HG02798 (cell line): ENCODE data around the gene UNC45A.

Experiments
- ATAC-seq: cut with Tn5 transposase; IDR thresholded peaks from one replicate; pipeline ENCODE4 v1.9.1; 2021; ENCODE audit warnings: mild to moderate bottlenecking; ENCODE audit not compliant: unreplicated experiment, poor library complexity

UNC45A gene

DNA sequence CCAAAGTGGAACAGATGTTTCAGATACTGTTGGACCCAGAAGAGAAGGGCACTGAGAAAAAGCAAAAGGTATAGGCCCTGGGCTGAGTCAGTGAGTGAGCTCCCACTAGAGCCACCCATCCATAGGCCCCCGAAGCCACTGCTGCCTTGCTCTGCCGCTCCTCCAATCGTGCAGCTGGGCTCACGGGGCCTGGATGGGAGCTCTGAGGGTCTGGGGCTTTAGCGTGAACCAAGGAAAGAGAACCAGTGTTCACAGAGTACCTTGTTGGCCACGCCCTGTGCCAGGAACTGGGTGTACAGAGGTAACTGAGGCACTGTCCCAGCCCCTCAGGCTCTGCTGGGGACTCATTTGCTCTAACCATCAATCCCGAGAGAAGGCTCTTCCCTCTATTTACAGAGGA, 4.7 kb downstream of the UNC45A start:
- no peak for ATAC-seq

DNA sequence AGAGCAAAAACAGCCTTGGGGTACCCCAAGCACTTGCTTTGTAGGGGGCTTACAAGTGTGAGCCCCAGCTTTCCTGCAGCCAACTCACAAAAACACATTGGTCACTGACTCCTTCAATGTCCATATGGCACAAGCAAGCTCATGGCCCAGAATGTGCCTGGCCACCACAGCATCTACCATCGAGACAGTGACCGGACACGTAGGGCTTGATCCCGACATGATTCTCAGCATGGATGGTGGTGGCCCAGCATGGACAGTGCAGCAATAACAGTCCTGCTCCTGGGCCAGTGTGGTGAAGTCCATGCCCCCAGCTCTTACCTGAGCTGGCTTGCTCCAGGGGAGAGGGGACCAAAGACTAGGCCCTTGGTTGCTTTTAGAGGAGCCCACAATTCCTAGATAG, 6.0 kb downstream of the UNC45A start:
- no peak for ATAC-seq

DNA sequence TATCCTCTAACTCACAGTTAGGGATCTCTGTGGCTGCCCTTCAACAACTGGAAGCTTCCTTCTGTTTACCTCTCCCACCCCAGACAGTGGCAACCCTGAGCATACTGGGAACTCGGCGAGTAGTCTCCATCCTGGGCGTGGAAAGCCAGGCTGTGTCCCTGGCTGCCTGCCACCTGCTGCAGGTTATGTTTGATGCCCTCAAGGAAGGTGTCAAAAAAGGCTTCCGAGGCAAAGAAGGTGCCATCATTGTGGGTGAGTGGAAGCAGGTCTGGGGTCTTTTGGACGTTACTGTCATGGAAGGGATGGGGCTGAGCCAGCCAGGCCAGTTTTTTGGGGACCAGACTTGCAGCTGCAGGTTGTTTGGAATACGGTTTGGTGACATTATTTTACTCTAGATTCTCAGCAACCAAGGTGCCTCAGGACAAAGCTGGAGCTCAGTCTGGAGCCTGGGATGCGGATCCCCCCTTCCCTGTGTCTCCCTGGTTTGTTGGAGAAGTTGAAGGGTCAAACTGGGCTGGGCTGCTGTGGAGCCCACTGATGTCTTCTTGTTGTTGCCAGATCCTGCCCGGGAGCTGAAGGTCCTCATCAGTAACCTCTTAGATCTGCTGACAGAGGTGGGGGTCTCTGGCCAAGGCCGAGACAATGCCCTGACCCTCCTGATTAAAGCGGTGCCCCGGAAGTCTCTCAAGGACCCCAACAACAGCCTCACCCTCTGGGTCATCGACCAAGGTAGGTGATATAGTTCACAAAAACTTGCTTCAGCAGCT, 7.5 kb downstream of the UNC45A start:
- no peak for ATAC-seq

DNA sequence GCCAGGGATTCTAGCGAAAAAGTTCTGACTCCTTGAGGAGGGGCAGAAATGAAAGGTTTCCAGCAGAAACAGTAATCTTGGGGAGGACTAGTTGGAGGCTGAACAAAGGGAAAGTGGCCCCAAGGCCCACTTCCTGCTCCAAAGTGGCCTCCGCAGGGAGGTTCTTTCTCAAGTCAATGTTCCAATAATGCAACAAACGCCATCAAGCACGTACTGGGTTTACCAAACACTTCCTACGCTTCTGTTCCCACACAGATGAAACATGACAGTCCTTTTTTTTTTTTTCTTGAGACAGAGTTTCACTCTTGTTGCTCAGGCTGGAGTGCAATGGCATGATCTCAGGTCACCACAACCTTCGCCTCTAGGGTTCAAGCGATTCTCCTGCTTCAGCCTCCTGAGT, 10.0 kb downstream of the UNC45A start:
- ATAC-seq, result no peak

DNA sequence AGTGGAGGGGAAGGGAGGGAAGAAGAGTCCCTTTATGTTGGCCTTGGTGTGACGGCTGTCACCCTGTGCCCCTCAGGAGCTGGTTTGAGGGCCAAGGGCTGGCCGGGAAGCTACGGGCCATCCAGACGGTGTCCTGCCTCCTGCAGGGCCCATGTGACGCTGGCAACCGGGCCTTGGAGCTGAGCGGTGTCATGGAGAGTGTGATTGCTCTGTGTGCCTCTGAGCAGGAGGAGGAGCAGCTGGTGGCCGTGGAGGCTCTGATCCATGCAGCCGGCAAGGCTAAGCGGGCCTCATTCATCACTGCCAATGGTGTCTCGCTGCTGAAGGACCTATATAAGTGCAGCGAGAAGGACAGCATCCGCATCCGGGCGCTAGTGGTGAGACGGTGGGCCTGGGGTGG, 11.5 kb downstream of the UNC45A start:
- no peak for ATAC-seq

DNA sequence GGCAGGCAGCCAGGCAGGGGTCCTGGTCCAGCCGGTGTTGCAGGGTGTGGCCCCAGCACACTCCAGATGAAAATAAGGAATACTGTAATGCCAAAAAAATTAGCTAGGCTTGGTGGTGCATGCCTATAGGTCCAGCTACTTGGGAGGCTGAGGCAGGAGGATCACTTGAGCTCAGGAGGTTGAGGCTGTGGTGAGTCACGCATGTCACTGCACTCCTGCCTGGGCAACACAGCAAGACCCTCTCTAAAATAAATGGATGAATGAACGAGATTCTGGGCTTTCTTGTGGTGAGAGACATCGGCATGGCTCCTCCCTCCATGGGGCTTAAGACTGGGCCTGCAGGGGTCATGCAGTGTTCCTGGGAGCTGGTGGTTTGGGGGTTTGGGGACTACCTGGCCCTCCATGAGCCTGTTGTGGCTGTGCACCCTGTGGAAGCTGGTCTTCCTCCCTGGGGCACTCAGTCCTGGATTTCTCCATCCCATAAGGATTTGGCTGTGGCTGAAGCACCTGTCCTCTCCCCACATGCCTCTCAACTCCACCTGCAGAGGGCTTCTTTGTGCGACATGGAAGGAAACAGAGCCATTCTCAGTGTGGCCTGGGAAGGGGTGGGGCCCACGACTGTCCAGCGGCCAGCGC, 12.0 kb downstream of the UNC45A start:
- ATAC-seq, result no peak

DNA sequence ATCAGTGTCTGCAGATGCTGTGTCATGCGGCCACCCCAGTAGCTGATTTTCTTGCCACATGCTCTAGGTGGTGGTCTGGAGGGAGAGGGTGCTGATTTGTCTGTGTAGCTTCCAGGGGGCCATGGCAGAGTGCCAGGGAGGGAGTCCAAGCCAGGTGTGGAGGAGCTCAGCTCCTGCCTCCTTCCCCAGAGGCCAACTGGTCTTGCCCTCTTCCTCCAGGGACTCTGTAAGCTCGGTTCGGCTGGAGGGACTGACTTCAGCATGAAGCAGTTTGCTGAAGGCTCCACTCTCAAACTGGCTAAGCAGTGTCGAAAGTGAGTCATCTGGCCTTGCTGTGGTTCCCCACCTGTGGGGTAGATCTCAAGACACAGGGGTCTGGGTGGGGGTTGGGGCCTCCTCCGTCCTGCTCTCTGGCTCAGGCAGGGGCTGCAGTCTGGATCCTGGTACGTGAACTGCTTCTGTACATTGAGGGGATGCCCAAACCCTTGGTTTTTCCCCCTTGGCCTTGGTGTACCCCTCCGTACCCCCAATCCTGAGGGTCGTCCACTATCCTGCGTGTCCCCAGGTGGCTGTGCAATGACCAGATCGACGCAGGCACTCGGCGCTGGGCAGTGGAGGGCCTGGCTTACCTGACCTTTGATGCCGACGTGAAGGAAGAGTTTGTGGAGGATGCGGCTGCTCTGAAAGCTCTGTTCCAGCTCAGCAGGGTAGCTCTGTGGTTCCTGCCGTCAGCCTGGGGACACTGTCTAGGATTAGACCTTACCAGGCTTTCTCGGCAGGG, 12.7 kb downstream of the UNC45A start:
- no peak for ATAC-seq

DNA sequence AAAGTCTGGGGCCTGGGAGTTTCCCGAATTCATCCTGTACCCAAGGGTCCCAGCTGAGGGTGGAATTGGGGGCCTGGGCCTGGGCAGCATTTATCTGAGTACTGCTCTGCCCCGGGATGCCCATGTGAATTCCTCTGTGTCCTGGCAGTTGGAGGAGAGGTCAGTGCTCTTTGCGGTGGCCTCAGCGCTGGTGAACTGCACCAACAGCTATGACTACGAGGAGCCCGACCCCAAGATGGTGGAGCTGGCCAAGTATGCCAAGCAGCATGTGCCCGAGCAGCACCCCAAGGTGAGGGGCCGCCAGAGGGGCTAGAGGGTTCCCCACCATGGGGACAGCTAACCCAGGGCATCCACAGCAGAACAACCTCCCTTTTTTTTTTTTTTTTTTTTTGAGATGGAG, 13.4 kb downstream of the UNC45A start:
- no peak for ATAC-seq

DNA sequence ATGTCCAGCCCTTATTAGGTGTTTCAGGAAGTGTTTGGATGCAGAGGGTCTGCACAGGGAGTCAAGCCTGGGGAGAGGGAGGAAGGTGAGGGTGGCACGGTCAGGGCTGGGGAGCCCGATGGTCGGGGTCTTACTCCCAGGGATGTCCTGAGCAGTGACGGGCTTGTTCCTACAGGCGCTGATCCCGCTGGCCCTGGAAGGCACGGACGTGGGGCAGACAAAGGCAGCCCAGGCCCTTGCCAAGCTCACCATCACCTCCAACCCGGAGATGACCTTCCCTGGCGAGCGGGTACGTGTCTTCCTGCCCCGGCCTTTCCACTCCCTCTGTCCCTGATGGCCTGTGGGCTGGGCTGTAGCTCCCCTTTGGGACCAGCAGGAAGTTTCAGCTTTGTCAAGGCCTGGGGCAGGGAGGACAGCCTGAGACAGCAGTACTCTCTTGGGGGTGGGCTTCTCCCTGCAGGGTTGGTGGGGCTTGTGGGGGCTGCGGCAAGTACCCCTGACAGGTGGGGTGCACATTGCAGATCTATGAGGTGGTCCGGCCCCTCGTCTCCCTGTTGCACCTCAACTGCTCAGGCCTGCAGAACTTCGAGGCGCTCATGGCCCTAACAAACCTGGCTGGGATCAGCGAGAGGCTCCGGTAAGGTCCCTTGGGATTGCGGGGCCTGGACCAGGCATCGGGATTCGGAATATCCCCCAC, 15.0 kb downstream of the UNC45A start:
- ATAC-seq, result no peak

DNA sequence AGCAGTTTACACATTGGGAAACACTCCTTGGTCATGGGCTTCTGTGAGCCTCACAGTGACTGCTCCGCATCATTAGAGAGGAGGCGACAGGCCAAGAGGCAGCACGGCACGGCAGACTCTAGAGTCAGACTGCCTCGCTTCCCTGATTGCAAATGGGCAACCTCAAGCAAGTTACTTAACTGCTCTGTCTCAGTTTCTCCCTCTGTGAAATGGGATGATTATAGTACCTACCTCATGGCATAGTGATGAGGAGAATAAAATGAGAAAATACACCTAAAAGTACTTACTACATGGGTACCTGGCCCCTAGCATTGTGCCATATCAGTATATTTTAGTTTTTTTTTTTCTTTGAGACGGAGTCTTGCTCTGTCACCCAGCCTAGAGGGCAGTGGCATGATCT, 15.6 kb downstream of the UNC45A start:
- no peak for ATAC-seq

DNA sequence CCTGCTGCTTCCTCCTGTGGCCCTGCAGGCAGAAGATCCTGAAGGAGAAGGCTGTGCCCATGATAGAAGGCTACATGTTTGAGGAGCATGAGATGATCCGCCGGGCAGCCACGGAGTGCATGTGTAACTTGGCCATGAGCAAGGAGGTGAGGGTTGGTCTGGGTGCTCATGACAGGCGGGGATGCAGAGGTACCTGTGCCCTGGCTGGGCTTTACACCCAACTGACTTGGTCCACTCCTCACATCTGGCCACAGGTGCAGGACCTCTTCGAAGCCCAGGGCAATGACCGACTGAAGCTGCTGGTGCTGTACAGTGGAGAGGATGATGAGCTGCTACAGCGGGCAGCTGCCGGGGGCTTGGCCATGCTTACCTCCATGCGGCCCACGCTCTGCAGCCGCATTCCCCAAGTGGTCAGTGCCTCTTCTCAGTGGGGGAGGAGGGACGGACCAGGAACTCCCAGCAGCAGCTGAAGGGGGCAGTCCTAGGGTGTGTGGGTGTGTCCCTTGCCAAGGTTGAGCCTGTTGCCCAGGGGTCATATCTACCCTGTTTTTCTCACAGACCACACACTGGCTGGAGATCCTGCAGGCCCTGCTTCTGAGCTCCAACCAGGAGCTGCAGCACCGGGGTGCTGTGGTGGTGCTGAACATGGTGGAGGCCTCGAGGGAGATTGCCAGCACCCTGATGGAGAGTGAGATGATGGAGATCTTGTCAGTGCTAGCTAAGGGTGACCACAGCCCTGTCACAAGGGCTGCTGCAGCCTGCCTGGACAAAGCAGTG, 18.0 kb downstream of the UNC45A start:
- no peak for ATAC-seq

DNA sequence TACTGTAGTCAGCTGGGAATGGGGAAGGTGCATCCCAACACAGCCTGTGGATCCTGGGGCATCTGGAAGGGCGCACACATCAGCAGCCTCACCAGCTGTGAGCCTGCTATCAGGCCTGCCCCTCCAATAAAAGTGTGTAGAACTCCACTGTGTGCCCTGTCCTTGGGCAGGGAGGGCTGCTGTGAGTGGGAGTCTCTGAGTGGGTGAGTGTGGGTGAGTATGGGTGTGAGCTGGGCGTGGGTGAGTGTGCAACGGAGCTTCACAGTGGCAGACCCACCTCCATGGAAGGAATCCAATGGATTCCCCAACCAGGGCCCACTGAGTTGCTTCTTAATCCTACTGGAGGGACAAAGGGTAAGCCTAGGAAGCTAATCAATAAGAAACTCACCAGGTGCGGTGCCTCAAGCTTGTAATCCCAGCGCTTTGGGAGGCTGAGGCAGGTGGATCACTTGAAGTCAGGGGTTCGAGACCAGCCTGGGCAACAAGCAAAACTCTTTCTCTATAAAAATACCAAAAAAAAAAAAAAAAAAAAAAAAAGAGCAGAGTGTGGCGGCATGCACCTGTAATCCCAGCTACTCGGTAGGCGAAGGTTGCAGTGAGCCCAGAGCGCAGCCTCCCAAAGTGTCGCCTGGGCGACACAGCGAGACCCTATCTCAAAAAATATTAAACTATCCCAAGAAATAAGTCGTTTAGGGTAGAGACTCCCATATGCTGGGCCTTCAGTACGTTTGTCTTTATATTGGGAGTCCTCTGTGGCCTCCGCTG, 19.0 kb downstream of the UNC45A start:
- ATAC-seq, result no peak

DNA sequence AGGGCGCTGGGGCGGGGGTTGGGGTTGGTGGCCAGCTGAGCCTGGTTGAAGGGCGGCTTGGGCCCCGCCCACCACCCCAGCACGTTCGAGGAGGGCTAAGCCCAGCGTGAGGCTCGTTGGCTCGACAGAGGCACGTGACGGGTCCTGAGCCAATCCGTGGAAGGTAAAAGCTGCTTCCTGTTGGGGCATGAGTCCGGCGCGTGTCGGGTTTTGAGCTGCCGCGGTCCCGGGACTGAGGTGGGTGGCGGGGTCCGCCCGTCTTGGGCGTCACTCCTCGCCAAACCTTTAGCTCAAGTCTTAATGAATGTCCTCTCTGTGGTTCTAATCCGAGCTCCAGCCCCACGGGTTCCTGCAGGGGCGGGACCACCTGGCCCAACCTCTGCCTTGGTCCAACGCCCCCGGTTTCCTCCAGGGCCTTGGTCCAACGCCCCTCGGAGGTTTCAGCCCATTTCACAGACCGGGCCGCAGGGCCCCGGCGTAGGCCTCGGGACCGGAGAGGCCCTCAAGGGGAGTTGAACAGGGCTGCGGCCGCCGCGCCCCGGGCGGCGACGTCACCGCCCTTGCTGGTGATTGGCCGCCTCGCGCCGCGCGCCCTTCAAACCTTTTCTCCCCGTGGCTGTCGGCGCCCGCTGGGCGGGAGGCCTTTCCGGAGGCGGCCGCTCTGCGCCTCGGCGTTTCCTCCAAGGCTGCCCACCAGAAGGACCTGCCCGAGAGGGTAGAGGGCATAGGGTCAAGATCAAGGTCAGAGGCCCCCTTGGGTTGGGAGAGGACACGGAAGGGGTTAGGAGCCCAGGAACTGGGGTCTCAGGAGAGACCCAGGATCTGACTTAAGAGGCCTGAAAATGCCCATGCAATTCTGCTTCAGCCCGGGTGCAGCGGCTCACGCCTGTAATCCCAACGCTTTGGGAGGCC, 19.9 kb downstream of the UNC45A start, which contains the start of gene RCCD1:
TSS of gene RCCD1 (plus strand) at position 173 of the 912 bp plus-strand sequence. CDS start 1,851 bp downstream, outside the sequence.
- ATAC-seq, result peak; percentile 94

DNA sequence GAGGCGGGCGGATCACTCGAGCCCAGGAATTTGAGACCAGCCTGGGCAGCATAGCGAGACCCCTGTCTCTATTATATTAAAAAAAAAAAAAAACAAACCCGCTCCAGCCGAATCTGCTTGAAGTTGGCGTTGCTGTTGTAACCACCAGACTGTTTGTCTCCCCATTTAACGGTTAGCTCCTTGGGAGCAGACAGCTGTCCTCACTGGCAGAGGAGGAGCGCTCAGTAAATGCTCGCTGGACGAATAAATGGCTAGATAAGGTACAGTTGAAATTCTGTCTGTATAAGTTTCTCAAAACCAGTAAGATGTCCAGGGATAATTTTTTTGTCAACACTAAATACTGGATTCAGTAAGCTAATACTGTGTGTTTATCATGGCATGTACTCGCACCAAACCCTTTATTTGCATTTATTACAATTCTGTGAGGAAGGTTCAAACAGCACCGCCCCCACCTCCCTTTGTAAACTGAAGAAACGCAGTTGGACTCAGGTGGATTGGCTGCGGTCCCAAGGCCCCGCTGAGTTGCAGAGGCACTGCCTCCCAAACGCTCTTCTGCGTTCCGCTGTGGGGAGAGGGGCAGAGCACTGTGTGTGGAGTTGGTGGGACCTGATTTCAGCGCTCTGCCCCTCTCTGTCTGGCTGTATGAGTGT, 20.7 kb downstream of the UNC45A start:
- no peak for ATAC-seq

DNA sequence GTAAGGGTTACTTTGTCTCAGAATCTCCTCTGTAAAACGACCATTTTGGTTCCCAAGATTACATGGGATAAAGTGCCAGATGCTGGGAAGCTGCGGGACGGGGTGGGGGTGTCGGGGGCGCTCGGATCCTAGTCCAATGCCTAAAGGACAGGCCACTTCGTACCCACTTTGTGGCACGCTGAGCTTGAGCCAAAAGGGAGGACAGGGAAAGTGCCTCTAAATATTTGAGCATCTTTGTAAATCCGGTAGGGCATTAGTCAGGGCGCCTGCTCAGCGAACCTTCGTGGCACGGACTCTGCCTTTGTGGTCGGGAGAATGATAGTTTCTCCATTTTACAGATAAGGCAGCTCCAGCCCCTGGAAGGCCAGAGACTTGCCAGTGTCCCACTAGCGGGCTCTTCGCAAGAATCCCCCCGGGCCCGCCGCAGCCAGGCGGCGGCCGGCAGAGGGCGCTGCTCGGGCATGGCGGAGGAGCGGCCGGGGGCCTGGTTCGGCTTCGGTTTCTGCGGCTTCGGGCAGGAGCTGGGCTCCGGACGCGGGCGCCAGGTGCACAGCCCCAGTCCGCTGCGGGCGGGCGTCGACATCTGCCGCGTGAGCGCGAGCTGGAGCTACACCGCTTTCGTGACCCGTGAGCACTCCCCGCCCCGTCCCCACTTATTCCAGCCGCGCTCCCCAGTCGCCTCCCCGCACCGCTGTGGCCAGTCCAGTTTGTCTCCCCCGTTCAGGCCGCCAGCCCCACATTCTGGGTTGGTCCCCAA, 21.4 kb downstream of the UNC45A start:
- ATAC-seq, result no peak

DNA sequence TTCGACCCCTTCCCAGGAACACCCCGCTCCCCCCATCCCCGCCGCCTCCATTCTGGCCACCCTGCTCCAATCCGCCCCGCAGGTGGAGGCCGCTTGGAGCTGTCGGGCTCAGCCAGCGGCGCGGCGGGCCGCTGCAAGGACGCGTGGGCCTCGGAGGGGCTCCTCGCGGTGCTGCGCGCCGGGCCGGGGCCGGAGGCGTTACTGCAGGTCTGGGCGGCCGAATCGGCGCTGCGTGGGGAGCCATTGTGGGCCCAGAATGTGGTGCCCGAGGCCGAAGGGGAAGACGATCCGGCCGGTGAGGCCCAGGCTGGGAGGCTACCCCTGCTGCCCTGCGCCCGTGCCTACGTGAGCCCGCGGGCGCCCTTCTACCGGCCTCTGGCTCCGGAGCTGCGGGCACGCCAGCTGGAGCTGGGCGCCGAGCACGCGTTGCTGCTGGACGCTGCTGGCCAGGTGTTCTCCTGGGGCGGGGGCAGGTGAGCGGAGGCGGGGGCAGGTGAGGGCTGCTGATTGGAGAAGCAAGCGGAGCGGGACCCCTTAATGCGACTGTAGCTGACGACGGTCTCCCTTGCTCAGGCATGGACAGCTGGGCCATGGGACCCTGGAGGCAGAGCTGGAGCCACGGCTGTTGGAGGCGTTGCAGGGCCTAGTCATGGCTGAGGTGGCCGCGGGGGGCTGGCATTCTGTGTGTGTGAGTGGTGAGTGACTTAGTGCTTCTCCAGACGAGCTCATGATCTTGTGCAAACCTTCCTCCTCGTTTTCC, 22.1 kb downstream of the UNC45A start:
- no peak for ATAC-seq
